GM21515 (cell line): Measurements from ENCODE around the gene NOP14.
A peak's percentile ranks its signal among the peaks of the same experiment; 100 is the strongest.
"Not testable (repeated sequence)": the region's sequence is repeated elsewhere in the genome, so short reads cannot be mapped to it uniquely, and the experiment has no call there.

Experiments
- ATAC-seq: cut with Tn5 transposase; IDR thresholded peaks from one replicate; pipeline ENCODE4 v1.9.1; 2021; ENCODE audit not compliant: unreplicated experiment

NOP14 gene

DNA sequence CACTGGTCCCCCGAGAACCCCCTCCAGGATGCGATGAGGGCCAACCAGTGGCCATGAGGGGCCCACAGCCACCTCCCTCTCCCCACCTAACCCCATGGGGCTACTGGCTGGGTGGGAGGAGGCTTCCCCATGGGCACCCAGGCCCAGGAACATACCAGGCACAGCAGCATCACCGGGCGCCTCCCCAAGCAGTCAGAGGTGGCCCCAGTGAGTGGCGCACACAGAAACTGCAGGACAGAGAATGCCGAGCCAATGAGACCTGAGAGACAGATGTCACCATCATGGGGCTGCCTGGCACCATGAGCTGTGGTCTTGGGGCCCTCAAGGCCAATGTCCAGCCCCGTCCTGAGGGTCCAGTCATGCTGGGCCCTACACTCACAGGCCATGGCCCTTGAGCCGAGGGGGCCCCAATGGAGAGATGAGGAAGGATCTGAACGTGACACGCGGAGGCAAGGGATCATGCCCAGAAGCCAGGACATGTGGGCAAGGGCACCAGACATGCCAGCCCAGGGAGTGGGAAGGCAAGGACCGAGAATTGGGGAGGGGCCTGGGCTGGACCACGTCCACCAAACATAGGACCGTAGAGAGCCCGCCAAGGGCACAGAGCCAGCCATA is 30.1 kb downstream of the NOP14 start:
- no peak for ATAC-seq

DNA sequence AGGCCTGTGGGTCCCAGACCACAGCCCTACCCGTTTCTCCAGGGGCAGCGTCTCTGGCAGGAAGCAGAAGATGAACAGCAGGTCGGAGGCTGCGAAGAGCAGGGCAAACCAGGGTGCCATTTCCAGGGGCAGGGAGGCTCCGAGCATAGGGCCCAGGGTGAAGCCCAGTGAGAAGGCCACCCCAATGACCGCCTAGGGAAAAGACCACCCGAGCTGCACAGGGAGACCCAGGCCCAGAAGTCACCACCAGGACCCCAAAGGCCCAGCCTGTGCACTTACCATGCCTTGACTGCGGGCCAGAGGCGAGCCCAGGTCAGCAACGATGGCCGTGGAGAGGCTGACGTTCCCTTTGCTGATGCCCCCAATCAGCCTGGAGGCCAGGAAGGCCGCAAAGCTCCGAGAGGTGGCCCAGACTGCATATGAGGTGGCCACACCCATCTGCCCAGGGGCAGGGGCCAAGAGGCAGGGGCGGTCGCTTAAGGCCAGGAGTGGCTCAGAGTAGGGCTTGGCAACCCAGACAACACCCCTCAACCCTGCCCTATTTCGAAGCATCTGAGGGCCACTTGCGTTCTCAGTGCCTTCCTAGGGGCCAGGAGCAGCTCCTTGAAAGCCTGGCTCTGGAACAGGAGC is 30.8 kb downstream of the NOP14 start:
- no peak for ATAC-seq

DNA sequence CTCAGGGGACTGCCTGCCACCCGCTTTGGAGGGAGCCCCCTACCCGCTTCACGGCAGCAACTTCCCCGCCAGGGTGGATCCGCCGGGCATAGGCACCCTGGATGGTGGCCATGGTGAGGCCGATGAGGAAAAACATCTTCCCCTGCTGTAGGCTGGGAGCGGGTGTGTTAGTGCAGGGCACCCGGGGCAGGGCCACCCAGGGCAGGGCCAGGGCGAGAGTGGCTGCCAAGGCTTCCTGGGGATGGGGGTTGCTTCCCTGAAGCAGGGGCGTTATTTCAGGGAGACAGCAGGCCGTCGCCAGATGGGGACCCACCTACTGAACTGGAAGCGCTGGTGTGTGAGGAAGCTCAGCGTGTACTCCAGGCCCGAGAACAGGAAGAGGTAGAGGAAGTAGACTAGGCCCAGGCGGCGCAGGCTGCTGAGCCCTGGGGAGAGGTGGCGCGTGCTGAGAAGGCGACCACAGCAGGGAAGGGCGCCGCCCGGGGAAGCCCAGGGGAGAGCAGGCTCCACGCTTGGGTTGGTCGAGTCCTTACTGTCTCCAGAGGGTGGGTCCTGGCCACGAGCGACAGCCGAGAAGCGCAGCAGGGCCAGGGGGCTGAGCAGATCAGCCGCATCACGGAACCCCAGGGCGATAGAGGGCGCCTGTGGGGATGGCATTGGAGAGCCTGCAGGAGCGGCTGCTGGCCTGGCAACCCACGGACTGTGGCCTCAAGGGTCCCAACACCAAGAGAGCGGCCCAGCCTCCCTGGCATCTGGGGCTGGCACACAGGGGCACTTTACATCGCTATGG is 31.5 kb downstream of the NOP14 start:
- ATAC-seq: peak; percentile 32

DNA sequence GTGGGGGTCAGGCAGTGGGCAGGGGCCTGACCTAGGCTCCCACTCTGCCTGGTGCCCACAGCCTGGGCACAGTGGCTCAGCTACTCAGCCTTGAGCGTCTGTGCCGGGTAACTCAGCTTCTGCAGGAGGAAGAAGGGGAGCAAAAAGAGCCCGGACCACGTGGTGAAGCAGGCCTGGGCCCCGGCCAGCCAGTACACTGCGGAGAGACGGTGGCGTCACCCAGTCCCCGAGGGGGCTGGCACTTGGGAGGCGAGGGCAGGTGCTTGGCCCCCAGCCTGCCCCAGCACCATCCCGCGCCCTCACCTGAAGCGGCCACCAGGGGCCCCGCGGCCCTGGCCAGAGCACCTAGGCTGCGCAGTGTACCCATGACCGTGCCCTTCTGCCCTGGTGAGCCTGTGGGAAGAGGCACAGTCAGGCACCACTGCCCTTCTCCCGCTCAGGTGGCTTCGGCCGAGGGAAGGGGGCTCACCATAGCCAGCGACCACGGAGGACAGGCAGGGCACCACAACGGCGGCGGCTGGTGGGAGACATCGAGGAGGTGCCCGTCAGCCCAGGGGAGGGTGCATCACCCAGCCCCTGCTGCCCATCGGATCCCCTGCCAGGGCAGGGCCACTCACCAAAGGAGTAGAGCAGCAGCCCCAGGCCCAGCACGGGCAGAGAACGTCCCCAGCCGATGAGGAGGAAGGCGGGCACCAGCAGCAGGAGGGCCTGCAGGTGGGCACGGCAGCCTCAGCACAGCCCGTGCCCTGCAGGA is 32.3 kb downstream of the NOP14 start:
- ATAC-seq: no peak

DNA sequence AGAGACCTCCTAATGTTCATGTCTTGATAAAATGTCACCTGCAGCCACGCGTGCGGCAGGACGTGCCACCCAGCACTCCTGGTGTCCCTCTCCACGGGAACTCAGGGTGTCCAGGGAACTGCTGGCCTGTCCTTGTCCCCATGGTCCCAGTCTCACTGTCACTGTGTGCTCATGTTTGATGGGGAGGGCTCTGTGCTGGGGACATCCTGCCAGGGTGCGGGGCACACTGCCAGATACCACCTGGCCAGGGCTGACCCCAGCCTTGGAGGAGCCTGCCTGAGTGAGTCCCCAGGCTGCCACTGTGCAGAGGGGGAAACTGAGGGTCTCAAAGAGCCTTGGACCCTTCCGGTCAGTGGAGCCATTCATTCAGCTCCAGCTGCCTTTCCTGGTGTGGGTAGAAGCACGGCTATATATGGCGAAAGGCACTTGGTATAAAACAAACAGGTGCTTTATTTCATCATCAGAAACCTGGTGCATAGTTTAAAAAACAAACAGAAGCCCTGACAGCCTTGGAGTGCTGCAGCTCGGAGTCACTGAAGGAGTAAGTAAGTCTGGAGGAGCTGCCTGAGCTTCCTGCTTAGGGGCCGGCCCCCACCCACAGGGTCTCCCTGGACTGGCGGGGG is 33.0 kb downstream of the NOP14 start:
- no peak for ATAC-seq

DNA sequence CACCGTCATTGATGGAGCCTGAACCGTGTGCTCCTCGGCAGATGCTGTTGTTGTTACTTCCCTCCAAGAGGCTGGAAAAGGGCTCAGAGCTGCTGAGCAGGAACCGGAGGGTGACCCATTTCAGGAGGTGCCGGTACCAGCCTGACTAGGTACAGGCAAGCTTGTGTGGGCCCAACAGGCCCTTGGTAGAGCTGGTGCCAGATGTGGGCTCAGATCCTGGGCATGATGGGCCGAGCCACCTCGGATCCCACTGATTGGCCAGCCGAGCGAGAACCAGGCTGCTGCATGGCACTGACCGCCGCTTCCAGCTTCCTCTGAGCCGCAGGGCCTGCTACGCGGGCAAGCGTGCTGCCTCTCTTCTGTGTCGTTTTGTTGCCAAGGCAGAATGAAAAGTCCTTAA is 33.7 kb downstream of the NOP14 start:
- no peak for ATAC-seq

DNA sequence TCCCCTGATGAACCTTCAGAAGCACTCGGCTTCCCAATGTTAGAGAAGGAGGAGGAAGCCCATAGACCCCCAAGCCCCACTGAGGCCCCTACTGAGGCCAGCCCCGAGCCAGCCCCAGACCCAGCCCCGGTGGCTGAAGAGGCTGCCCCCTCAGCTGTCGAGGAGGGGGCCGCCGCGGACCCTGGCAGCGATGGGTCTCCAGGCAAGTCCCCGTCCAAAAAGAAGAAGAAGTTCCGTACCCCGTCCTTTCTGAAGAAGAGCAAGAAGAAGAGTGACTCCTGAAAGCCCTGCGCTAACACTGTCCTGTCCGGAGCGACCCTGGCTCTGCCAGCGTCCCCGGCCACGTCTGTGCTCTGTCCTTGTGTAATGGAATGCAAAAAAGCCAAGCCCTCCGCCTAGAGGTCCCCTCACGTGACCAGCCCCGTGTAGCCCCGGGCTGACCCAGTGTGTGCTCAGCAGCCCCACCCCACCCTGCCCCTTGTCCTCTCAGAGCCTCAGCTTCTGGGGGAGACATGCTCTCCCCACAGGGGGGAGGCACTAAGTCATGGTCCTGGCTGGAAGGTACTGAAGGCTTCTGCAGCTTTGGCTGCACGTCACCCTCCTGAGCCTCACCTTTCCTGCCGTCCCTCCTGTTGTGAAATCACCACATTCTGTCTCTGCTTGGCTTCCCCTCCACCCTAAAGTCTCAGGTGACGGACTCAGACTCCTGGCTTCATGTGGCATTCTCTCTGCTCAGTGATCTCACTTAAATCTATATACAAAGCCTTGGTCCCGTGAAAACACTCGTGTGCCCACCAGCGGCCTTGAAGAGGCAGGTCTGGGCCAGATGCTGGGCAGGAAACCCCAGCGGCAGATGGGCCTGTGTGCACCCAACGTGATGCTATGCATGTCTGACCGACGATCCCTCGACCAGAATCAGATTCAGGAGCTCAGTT is 34.7 kb downstream of the NOP14 start:
- no peak for ATAC-seq

DNA sequence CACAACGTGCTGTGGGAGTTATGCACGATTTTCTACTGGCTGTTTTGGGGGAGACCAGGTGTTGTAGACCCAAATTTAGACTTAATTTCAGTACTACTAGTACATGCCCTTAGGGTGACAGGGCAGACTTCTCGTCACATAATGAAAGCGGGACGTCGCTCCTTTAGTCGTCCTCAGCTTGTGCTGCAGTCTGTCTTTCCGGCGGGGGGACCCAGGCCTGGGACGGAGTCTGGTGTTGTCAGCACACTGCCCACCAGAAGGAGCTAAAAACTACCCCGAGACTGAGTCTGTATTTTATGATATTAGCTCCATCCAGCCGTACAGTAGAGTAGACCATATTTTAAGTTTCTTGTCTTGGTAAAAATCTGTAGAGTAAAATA is 35.5 kb downstream of the NOP14 start:
- no peak for ATAC-seq

DNA sequence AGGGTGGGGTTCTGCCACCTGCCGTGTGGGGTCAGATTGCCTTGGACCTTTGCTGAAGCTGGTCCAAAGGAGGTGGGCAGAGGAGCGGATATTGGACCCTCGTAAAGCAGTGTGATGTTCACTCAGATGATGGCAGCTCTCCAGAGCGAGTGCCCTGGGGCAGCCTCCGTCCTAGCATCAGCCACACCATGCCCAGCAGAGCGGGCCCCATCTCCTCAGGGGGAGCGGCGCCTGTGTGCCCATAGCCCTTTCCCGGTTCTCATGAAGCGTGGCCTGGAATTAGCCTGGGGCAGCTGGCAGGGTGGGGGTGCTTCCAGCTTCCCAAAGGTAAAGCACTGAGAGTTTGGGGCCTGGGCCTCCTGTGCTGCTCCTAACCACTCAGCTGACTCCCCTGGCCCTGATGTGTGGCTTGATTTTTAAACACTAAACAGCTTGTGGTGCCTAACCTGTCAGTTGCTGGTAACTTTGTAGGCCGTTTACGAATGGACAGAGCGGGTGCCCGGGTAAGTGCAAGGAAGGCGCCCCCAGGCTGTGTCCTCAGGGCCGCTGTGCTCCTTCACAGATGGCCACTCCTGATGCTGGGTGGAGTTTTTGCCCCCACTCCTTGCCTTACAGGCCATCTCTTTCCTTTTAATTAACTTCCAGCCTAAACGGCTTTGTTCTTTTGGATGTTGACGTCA is 36.0 kb downstream of the NOP14 start:
- ATAC-seq: no peak

DNA sequence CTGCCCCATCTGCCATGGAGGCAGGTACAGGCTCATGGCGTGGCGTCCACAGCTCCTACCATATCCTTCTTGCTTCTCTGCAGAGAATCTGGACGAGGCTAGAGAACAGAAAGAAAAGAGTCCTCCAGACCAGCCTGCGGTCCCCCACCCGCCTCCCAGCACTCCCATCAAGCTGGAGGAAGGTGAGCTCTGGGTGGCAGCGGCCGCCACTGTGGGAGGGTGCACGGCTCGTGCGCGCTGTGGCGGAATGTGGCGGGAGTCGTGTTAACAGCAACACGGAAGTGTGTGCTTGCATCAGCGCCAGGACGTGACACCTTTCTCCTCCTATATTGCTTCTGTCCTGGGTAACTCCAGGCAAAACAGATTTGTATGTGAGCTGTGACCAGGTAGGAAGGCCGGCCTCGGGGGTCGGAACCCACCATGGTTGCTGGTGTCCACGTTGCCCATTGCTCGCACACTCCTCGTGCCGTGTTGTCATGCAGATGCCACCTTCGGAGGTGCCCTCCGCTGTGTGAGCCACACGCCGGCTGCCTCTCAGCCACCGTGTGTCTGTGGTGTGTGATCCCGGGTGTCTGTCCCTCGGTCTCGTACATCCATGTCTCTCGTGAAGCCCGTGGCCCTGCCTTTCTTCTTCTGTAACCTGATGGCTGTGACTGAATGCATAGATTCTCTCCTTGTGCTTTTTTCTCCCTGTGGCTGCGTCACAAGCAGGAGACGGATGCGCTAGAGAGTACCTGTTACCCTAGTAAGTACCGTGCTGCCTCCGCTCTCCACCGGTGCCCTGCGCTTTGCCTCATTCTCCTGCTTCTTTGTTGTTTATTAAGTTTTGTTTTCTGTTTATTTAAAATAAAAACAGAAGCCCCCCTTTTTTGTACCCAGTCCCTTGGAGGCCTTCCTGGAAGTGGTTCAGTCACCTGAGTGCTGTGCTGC is 37.0 kb downstream of the NOP14 start:
- ATAC-seq: no peak

DNA sequence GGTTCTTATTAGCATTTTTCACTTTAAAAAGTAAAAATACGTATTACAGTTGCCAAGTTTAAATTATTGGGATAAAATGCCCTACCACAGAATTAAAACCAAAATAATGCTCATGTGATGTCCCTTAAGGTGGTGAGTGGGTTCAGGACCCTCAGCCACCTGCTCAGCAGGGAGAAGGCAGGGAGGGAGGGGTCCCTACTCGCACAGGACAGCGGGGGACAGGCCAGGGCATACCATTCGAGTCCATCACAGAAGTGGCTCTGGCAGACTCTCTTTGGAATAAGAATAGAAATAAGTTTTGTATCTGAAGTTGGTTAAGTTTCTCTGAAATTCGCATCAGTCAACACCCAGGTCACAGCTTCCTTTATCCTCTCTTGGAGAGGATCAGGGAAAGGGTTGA is 37.7 kb downstream of the NOP14 start:
- ATAC-seq: no peak

DNA sequence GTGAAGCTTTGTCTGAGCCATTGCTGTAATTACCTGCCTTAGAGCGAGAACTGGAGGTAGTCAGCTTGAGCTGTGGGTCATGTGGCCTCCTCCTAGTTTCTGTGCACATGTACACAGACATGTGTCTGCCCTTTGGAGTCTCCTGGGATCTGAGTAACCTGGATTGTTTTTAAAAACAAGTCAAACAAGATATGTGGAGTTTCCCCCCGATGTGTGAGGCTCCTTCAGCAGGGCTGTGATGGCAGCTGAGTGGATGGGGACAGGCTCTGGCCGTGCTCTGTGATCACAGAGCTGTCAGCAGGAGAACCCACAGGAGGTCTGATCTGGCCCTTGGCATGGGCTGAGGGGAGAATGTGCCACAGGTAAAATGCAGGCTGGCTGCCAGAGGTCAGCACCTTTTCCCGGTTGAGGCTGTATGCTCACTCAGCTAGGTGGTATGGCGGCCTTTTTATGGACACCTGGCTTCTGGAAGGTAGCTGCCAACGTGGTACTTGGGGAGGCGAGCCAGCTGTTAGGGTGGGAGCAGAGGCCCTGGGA is 38.4 kb downstream of the NOP14 start:
- ATAC-seq: no peak

DNA sequence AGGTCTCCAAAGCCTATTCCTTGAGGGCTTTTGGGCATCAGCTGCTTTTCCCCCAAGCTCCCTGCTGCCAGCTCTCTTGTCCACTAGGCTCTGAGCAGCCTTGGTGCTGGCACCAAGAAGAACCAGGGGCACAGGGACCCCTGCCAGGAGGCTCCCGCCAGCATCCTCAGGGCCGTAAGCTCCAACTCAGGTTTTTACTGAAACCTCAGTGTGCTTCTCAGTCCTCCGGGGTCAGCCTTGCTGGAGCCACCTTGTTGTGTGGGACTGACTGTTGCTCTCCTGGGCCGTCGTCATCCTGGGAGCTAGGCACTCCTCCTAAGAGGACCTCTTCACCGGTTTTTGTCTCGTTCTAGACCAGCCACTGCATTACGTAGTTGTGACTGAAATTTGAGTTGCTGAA is 38.9 kb downstream of the NOP14 start:
- ATAC-seq: no peak

DNA sequence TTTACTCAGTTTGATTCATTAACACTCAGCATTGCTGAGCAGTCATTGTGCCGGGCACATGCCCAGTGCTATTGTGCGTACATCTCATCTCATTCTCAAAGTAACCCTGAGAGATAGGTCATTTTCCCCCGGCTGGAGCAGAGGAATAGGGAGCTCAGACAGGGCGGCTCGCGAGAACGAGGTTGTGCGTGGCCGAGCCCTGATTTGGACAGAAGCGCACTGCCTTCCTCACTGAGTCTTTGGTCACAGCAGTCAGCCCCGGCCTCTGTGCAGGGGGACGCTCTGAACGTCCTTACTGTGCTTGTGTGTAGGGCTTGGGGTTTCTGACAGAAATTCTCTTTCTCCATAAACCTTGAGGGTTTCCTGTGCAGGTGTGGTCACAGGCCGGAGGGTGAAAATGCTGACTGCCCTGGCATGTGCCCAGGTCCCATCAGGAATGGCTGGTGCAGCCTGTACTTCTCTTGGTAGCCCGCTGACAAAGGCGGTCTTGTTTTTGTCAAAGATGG is 39.5 kb downstream of the NOP14 start:
- no peak for ATAC-seq

DNA sequence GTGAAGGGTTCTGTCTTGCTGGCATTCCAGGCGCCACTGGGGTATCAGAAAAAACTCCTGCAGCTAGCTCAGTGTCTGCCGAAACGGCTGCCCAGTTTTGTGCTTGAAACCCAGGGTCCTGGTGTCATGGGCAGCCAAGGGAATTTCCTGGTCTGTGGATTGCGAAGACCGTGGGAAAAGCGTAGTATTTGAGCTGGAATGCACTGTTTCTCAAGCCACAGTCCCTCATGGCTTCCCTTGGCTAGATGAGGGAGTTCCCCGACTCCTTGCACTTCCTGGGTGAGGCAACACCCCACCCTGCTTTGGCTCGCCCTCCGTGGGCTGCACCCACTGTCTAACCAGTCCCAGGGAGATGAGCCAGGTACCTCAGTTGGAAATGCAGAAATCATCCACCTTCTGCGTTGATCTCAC is 40.1 kb downstream of the NOP14 start:
- no peak for ATAC-seq

DNA sequence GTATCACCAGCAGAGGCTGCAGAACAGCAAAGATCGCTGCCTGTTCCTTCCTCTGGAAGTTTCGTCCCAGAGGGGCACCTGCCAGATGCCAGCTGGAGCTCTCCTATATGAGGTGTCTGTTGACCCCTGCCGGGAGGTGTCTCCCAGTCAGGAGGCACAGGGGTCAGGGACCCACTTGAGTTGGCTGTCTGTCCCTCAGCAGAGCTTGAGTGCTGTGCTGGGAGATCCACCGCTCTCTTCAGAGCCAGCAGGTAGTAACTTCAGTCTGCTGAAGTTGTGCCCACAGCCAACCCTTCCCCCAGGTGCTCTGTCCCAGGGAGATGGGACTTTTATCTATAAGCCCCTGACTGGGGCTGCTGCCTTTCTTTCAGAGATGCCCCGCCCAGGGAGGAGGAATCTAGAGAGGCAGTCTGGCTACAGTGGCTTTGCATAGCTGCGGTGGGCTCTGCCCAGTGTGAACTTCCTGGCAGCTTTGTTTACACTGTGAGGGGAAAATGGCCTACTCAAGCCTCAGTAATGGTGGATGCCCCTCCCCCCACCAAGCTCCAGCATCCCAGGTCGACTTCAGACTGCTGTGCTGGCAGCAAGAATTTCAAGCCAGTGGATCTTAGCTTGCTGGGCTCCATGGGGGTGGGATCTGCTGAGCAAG is 40.6 kb downstream of the NOP14 start:
- not testable (repeated sequence) for ATAC-seq

DNA sequence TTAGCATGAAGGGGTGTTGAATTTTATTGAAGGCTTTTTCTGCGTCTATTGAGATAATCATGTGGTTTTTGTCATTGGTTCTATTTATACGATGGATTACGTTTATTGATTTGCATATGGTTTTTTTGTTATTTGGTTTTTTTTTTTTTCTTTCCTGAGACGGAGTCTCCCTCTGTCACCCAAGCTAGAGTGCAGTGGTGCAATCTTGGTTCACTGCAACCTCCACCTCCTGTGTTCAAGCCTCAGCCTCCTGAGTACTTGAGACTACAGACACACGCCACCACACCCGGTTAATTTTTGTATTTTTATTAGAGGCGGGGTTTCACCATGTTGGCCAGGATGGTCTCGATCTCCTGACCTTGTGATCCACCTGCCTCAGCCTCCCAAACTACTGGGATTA is 44.5 kb downstream of the NOP14 start:
- not testable (repeated sequence) for ATAC-seq
